CD14-positive monocyte (primary cell): ENCODE data around the gene VAX1. TPM values are rescaled to one million over a fixed set of nuclear protein-coding genes. Genes with fewer than 3 reads are reported as not detected.

Experiments used
- DNase-seq, 3 donors: peaks; one replicate each; pipeline ENCODE4 v3.0.0-alpha.2; 2011 to 2022
- H2AFZ ChIP-seq: 2 replicates; pipeline ENCODE4 v1.6.0; 2012; ENCODE audit warnings: mild to moderate bottlenecking, low read depth, low read length, inconsistent platforms; ENCODE audit not compliant: insufficient read depth, poor library complexity, severe bottlenecking
- H3K27ac ChIP-seq, 2 donors: 1 replicate in 1 of 2; 2 replicates in 1 of 2; pipeline ENCODE4 v1.5.1; 2012 to 2013; ENCODE audit warnings: low read length in 2 of 2, control low read depth in 1 of 2, inconsistent platforms in 1 of 2, low read depth in 1 of 2, mild to moderate bottlenecking in 1 of 2
- H3K27me3 ChIP-seq, 2 donors: one replicate each; pipeline versions ENCODE4 v1.6.0 to v1.6.1; 2011 to 2013; ENCODE audit warnings: low read length in 2 of 2; ENCODE audit not compliant: control insufficient read depth in 2 of 2, insufficient read depth in 2 of 2
- H3K36me3 ChIP-seq, 2 donors: replicated peaks in 1 of 2; 1 replicate in 1 of 2; 2 replicates in 1 of 2; pipeline versions ENCODE4 v1.5.1 to v1.6.1; 2012 to 2013; ENCODE audit warnings: low read length in 2 of 2, control low read depth in 1 of 2, inconsistent platforms in 1 of 2, mild to moderate bottlenecking in 1 of 2; ENCODE audit not compliant: insufficient read depth in 2 of 2, control insufficient read depth in 1 of 2
- H3K4me1 ChIP-seq, 2 donors: 1 replicate in 1 of 2; 2 replicates in 1 of 2; pipeline versions ENCODE4 v1.5.1 to v1.6.1; 2012 to 2013; ENCODE audit warnings: low read length in 2 of 2, control low read depth in 1 of 2, inconsistent platforms in 1 of 2, mild to moderate bottlenecking in 1 of 2, moderate library complexity in 1 of 2; ENCODE audit not compliant: insufficient read depth in 2 of 2, control insufficient read depth in 1 of 2
- H3K4me2 ChIP-seq: replicated peaks from 2 replicates; pipeline ENCODE3; 2012; ENCODE audit warnings: low read length, moderate library complexity, mild to moderate bottlenecking; ENCODE audit not compliant: poor library complexity, severe bottlenecking; ENCODE audit errors: extremely low read depth
- H3K4me3 ChIP-seq, 3 experiments: fragments of 200-600 bp in 1 of 3; sonication (generic) in 1 of 3; replicated peaks in 1 of 3; 1 replicate in 2 of 3; 2 replicates in 1 of 3; pipeline ENCODE4 v1.5.1; 2011 to 2013; ENCODE audit warnings: low read length in 3 of 3, mild to moderate bottlenecking in 3 of 3, control low read depth in 2 of 3, low read depth in 2 of 3, inconsistent platforms in 1 of 3, moderate library complexity in 1 of 3
- H3K79me2 ChIP-seq: 2 replicates; pipeline ENCODE4 v1.6.0; 2012; ENCODE audit warnings: mild to moderate bottlenecking, control low read depth, inconsistent platforms, low read length, moderate library complexity; ENCODE audit not compliant: insufficient read depth
- H3K9ac ChIP-seq: 2 replicates; pipeline ENCODE4 v1.6.0; 2017; ENCODE audit warnings: low read length, mild to moderate bottlenecking; ENCODE audit not compliant: insufficient read depth, poor library complexity, severe bottlenecking
- H3K9me3 ChIP-seq, 2 donors: replicated peaks in 1 of 2; 1 replicate in 1 of 2; 2 replicates in 1 of 2; pipeline versions ENCODE4 v1.5.1 to v1.6.1; 2012 to 2013; ENCODE audit warnings: low read length in 2 of 2, control low read depth in 1 of 2; ENCODE audit not compliant: control insufficient read depth in 1 of 2, insufficient read depth in 1 of 2
- H4K20me1 ChIP-seq: 2 replicates; pipeline ENCODE4 v1.6.0; 2012; ENCODE audit warnings: mild to moderate bottlenecking, low read length, control low read depth, moderate library complexity; ENCODE audit not compliant: insufficient read depth
- H3K27ac Mint-ChIP-seq, 7 donors: one replicate each; pipeline ENCODE4 v1.8.0; 2020; ENCODE audit warnings: mild to moderate bottlenecking in 7 of 7, mixed read lengths in 7 of 7, moderate library complexity in 6 of 7, inconsistent platforms in 2 of 7
- H3K27me3 Mint-ChIP-seq, 3 donors: one replicate each; pipeline ENCODE4 v1.8.0; 2021 to 2022; ENCODE audit warnings: low read depth in 3 of 3, mild to moderate bottlenecking in 3 of 3, mixed read lengths in 3 of 3, moderate library complexity in 3 of 3, inconsistent platforms in 1 of 3
- H3K36me3 Mint-ChIP-seq, 2 donors: one replicate each; pipeline ENCODE4 v1.8.0; 2020; ENCODE audit warnings: mixed read lengths in 2 of 2, inconsistent platforms in 1 of 2, mild to moderate bottlenecking in 1 of 2
- H3K4me1 Mint-ChIP-seq: one replicate; pipeline ENCODE4 v1.8.0; 2020; ENCODE audit warnings: mild to moderate bottlenecking, mixed read lengths
- H3K4me3 Mint-ChIP-seq, 2 donors: one replicate each; pipeline ENCODE4 v1.8.0; 2020; ENCODE audit warnings: mild to moderate bottlenecking in 2 of 2, mixed read lengths in 2 of 2, moderate library complexity in 1 of 2
- H3K9me3 Mint-ChIP-seq, 7 donors: one replicate each; pipeline ENCODE4 v1.8.0; 2020 to 2022; ENCODE audit warnings: mixed read lengths in 7 of 7, mild to moderate bottlenecking in 6 of 7, moderate library complexity in 6 of 7, inconsistent platforms in 2 of 7
- WGBS: methylation state at CpG from one replicate; pipeline ENCODE4 v1.1.5; 2013; ENCODE audit warnings: missing lambda C conversion rate; ENCODE audit not compliant: insufficient coverage; 5-methylcytosine and 5-hydroxymethylcytosine counted together
- intact Hi-C, 2 donors: fragments of 100-400 bp; cut with micrococcal nuclease; formaldehyde crosslinking; loops; one replicate each; pipeline versions ENCODE4 v1.15.0 to v1.15.1; 2023
- polyA plus RNA-seq, 3 donors: library from polyadenylated mRNA; depleted of rRNA in 1 of 3; unstranded in 2 of 3; stranded (reverse) in 1 of 3; fragments of 300-500 nt in 2 of 3; fragments of >200 nt in 1 of 3; fragmentation: Illumina TruSeq in 2 of 3; gene quantifications; 1 replicate in 2 of 3; 2 replicates in 1 of 3; pipeline ENCODE4 v1.2.3, GENCODE V29; 2012 to 2021
- TF ChIP-seq, protein P1 (sequence below): fragments of 200-600 bp; IDR thresholded peaks from one replicate; pipeline ENCODE4 v1.8.0; 2022; ENCODE audit warnings: antibody characterized with exemption, mild to moderate bottlenecking

Gene VAX1
- polyA plus RNA-seq, 3 donors = not detected

DNA sequence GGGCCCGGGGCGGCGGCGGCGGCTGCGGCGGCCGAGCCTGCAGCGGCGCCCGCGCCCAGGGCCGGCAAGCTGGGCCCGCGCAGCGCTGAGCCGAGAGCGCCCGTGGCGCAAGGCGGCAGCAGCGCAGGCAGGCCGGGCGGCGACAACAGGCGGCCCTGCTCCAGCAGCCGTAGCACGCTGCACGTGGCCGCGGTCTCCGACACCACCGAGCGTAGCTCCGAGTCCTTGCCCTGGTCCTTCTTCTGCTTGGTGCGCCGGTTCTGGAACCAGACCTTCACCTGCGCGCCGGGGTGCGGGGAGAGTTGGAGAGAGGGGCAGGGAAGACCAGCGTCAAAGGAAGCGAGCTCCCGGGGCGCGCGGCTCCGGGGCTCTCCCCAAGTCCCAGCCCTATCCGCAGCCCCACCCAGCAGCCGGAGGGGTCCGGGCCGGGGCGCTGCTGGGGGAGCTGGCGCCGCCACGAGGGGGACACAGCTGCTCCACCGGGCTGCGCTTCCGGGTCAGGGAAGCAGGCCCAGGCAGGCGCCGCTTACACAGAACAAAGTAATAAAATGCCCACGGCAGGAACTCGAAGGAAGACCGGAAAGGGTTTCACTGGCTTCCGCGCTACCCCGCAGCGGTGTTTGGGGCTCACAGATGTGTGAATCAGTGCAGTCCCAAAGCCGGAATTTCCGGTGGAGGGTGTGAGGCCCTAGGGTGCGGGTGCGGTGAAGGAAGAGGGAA is 3.6 kb downstream of the VAX1 start:
- Histone ChIP-seq H4K20me1 (no peaks in the 10 kb centered on the region), H3K79me2 (no peaks in the 10 kb centered on the region), H3K4me2 (peak overlapping the region; percentile 69), H3K4me3 (peak overlapping the region in 1 of 3 experiments; percentile 59), H3K36me3 (no peaks in the 10 kb centered on the region), H3K9me3 (peaks cover 16 to 59% of the 10 kb centered on the region in 2 donors), H3K27ac (no peak overlapping the region), H3K4me1 (peaks cover 38 to 50% of the 10 kb centered on the region in 2 donors), H2AFZ (peak overlapping the region; percentile 54), H3K9ac (no peak overlapping the region), H3K27me3 (peaks cover 83 to 94% of the 10 kb centered on the region in 2 donors)
- Mint-ChIP-seq H3K27me3 (peaks cover 90 to 95% (median 91%) of the 10 kb centered on the region in 3 donors), H3K4me3 (peak overlapping the region in 1 of 2 donors; percentile 87), H3K36me3 (peaks cover 6 to 12% of the 10 kb centered on the region in 2 donors), H3K4me1 (peaks cover 48% of the 10 kb centered on the region), H3K9me3 (peaks cover 0 to 57% (median 34%) of the 10 kb centered on the region in 7 donors), H3K27ac (no peak overlapping the region)
- under 1% methylated on average over 64 of the region's 72 CpGs for WGBS
- intact Hi-C loops = no loop called here
- DNase-seq = peak in 1 of 3 donors; percentile 48
- TF ChIP-seq, protein P1, sequence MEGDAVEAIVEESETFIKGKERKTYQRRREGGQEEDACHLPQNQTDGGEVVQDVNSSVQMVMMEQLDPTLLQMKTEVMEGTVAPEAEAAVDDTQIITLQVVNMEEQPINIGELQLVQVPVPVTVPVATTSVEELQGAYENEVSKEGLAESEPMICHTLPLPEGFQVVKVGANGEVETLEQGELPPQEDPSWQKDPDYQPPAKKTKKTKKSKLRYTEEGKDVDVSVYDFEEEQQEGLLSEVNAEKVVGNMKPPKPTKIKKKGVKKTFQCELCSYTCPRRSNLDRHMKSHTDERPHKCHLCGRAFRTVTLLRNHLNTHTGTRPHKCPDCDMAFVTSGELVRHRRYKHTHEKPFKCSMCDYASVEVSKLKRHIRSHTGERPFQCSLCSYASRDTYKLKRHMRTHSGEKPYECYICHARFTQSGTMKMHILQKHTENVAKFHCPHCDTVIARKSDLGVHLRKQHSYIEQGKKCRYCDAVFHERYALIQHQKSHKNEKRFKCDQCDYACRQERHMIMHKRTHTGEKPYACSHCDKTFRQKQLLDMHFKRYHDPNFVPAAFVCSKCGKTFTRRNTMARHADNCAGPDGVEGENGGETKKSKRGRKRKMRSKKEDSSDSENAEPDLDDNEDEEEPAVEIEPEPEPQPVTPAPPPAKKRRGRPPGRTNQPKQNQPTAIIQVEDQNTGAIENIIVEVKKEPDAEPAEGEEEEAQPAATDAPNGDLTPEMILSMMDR = no peak

DNA sequence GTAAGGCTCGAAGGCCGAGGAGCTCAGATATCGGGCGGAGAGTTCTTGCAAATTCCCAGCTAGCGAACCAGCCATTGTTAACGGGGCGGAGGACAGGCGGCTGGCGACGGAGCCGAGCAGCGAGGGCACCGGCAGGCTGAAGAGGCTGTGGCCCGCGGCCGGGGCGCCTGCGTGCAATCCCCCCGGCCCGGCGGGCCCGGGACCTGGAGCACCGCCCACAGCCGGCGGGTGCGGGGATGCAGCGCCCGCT is 4.1 kb downstream of the VAX1 start:
- H3K4me1 Mint-ChIP-seq = peaks cover 46% of the 10 kb centered on the region
- Histone ChIP-seq H3K79me2 (no peaks in the 10 kb centered on the region), H2AFZ (no peak overlapping the region), H4K20me1 (no peaks in the 10 kb centered on the region), H3K9ac (no peak overlapping the region), H3K36me3 (no peaks in the 10 kb centered on the region), H3K27ac (no peak overlapping the region), H3K9me3 (peaks cover 16 to 58% of the 10 kb centered on the region in 2 donors), H3K4me1 (peaks cover 38 to 50% of the 10 kb centered on the region in 2 donors), H3K27me3 (peaks cover 84 to 95% of the 10 kb centered on the region in 2 donors), H3K4me3 (no peak overlapping the region), H3K4me2 (peak overlapping the region; percentile 69)
- H3K27ac Mint-ChIP-seq = peak overlapping the region in 1 of 7 donors; percentile 31
- H3K4me3 Mint-ChIP-seq = peak overlapping the region; percentile 48 to 91
- no peak for DNase-seq
- TF ChIP-seq, protein P1 = no peak
- intact Hi-C loops = no loop called here
- H3K27me3 Mint-ChIP-seq = peaks cover 91 to 95% (median 91%) of the 10 kb centered on the region in 3 donors
- H3K36me3 Mint-ChIP-seq = peaks cover 6 to 10% of the 10 kb centered on the region in 2 donors
- H3K9me3 Mint-ChIP-seq = peaks cover 0 to 57% (median 30%) of the 10 kb centered on the region in 7 donors
- WGBS = 2% methylated on average over 28 of the region's 28 CpGs
